Measurements from ENCODE around the gene PDZD2. TPM values are rescaled to one million over a fixed set of nuclear protein-coding genes. Genes with fewer than 3 reads are reported as not detected.
"Not testable (repeated sequence)": the region's sequence is repeated elsewhere in the genome, so short reads cannot be mapped to it uniquely, and the experiment has no call there.

The PDZD2 gene
- total RNA-seq, 1 experiment from 2014 or later = not detected

- DNase-seq (ENCODE audit: low spot score) = no peak
Measured at GRCh38 chr5:32099486-32100035, 460.6 kb downstream of the PDZD2 start.

- no peak for DNase-seq (ENCODE audit: low spot score)
Measured at GRCh38 chr5:32100230-32100629, 461.3 kb downstream of the PDZD2 start.

- DNase-seq (ENCODE audit: low spot score) = no peak
Measured at GRCh38 chr5:32100691-32101302, 461.9 kb downstream of the PDZD2 start.

- DNase-seq (ENCODE audit: low spot score) = no peak
Measured at GRCh38 chr5:32102254-32102986, 463.5 kb downstream of the PDZD2 start.

GRCh38 chr5:32103521-32103920 lies 464.6 kb downstream of the PDZD2 start:
- DNase-seq (ENCODE audit: low spot score) = no peak

- DNase-seq (ENCODE audit: low spot score) = no peak
Measured at GRCh38 chr5:32107291-32107690, 468.4 kb downstream of the PDZD2 start.

GRCh38 chr5:32108167-32108566 lies 469.2 kb downstream of the PDZD2 start:
- DNase-seq (ENCODE audit: low spot score) = no peak

GRCh38 chr5:32109236-32109635 lies 470.3 kb downstream of the PDZD2 start:
- DNase-seq (ENCODE audit: low spot score) = no peak

- DNase-seq (ENCODE audit: low spot score) = no peak
Measured at GRCh38 chr5:32110111-32110696, 471.3 kb downstream of the PDZD2 start.

GRCh38 chr5:32115985-32116384 lies 477.1 kb downstream of the PDZD2 start:
- DNase-seq (ENCODE audit: low spot score) = no peak

- DNase-seq (ENCODE audit: low spot score) = no peak
Measured at GRCh38 chr5:32116574-32117313, 477.8 kb downstream of the PDZD2 start.

GRCh38 chr5:32118922-32119321 lies 480.0 kb downstream of the PDZD2 start:
- DNase-seq (ENCODE audit: low spot score) = not testable (repeated sequence)

GRCh38 chr5:32123058-32123805 lies 484.3 kb downstream of the PDZD2 start:
- no peak for DNase-seq (ENCODE audit: low spot score)

- DNase-seq (ENCODE audit: low spot score) = no peak
Measured at GRCh38 chr5:32123889-32124676, 485.2 kb downstream of the PDZD2 start.

- DNase-seq (ENCODE audit: low spot score) = no peak
Measured at GRCh38 chr5:32126691-32127090, 487.8 kb downstream of the PDZD2 start.

- DNase-seq (ENCODE audit: low spot score) = no peak
Measured at GRCh38 chr5:32127711-32128110, 488.8 kb downstream of the PDZD2 start.

GRCh38 chr5:32129074-32129598 lies 490.2 kb downstream of the PDZD2 start:
- no peak for DNase-seq (ENCODE audit: low spot score)

- no peak for DNase-seq (ENCODE audit: low spot score)
Measured at GRCh38 chr5:32130865-32131264, 491.9 kb downstream of the PDZD2 start.

GRCh38 chr5:32131604-32132003 lies 492.7 kb downstream of the PDZD2 start:
- DNase-seq (ENCODE audit: low spot score) = no peak

GRCh38 chr5:32132757-32133156 lies 493.8 kb downstream of the PDZD2 start:
- DNase-seq (ENCODE audit: low spot score) = no peak
